HG02970 (cell line): Measurements from ENCODE around the gene RFNG.

Source experiments
- ATAC-seq: cut with Tn5 transposase; IDR thresholded peaks from one replicate; pipeline ENCODE4 v1.9.1; 2021; ENCODE audit warnings: mild to moderate bottlenecking, moderate library complexity, moderate number of reproducible peaks; ENCODE audit not compliant: unreplicated experiment, low FRiP score

RFNG gene

GRCh38 chr17:82051776-82052637 lies at the start of gene RFNG, which contains the start of gene GPS1:
TSS of gene RFNG (minus strand) at chr17:82051811. CDS start at chr17:82051766, 45 bp downstream.
TSS of gene GPS1 (plus strand) at chr17:82051898. CDS start at chr17:82051932, 34 bp downstream.
- ATAC-seq, result peak; percentile 51

- ATAC-seq, result no peak
These were observed 49.7 kb upstream of the RFNG start for GRCh38 chr17:82101301-82101715.

GRCh38 chr17:82100502-82101298 lies 49.1 kb upstream of the RFNG start:
- ATAC-seq, result no peak

GRCh38 chr17:82098939-82099763 lies 47.5 kb upstream of the RFNG start:
- ATAC-seq, result peak; percentile 6

GRCh38 chr17:82098169-82098938 lies 46.7 kb upstream of the RFNG start, which contains the start of gene FASN:
TSS of gene FASN (minus strand) at chr17:82098236. CDS start at chr17:82096445, 1,791 bp downstream.
- ATAC-seq, result peak; percentile 65

- ATAC-seq, result no peak
These were observed 46.2 kb upstream of the RFNG start for GRCh38 chr17:82097919-82098168.

- ATAC-seq, result peak; percentile 1
These were observed 45.7 kb upstream of the RFNG start for GRCh38 chr17:82097184-82097918.

- no peak for ATAC-seq
These were observed 45.1 kb upstream of the RFNG start for GRCh38 chr17:82096709-82097183.

- no peak for ATAC-seq
These were observed 44.4 kb upstream of the RFNG start for GRCh38 chr17:82095777-82096708.

- ATAC-seq, result no peak
These were observed 43.5 kb upstream of the RFNG start for GRCh38 chr17:82094931-82095776.

GRCh38 chr17:82092995-82093751 lies 41.6 kb upstream of the RFNG start:
- ATAC-seq, result no peak

GRCh38 chr17:82092628-82092994 lies 41.0 kb upstream of the RFNG start:
- ATAC-seq, result no peak

- ATAC-seq, result no peak
These were observed 40.5 kb upstream of the RFNG start for GRCh38 chr17:82092094-82092586.

GRCh38 chr17:82091264-82092066 lies 39.9 kb upstream of the RFNG start:
- no peak for ATAC-seq

GRCh38 chr17:82090549-82091263 lies 39.1 kb upstream of the RFNG start:
- ATAC-seq, result no peak
